ENCODE results near the gene CTU2. TPM values are rescaled to one million over a fixed set of nuclear protein-coding genes. Genes with fewer than 3 reads are reported as not detected.

The CTU2 gene
- total RNA-seq, 2 experiments from 2014 or later: 46.1 to 48.1 TPM

- intact Hi-C loops (cut with micrococcal nuclease): no loop called here
- peaks cover 15% of the 10 kb centered on the region for H3K36me3 Mint-ChIP-seq (ENCODE audit: low read depth)
- no peak for DNase-seq
- no peak overlapping the region for H3K4me3 Mint-ChIP-seq
- CTCF ChIA-PET: interaction anchor here (1.5 kb wide), 1 partner anchor 16 kb away, joined by 3 read pairs; no protein-coding TSS in a partner anchor
- H3K4me1 Mint-ChIP-seq (ENCODE audit: low read depth): no peaks in the 10 kb centered on the region
- no peak overlapping the region for H3K27ac Mint-ChIP-seq
- no peaks in the 10 kb centered on the region for H3K27me3 Mint-ChIP-seq (ENCODE audit: low read depth)
- no peaks in the 10 kb centered on the region for H3K9me3 Mint-ChIP-seq
Observed at GRCh38 chr16:88721815-88722755, 15.8 kb downstream of the CTU2 start.

GRCh38 chr16:88722784-88723506, 16.6 kb downstream of the CTU2 start:
- CTCF ChIA-PET: interaction anchor here (1.5 kb wide), 1 partner anchor 15 kb away, joined by 3 read pairs; no protein-coding TSS in a partner anchor
- DNase-seq: no peak
- no peak overlapping the region for H3K27ac Mint-ChIP-seq
- H3K27me3 Mint-ChIP-seq (ENCODE audit: low read depth): no peaks in the 10 kb centered on the region
- no peaks in the 10 kb centered on the region for H3K4me1 Mint-ChIP-seq (ENCODE audit: low read depth)
- H3K4me3 Mint-ChIP-seq: no peak overlapping the region
- peaks cover 12% of the 10 kb centered on the region for H3K36me3 Mint-ChIP-seq (ENCODE audit: low read depth)
- intact Hi-C loops (cut with micrococcal nuclease): no loop called here
- H3K9me3 Mint-ChIP-seq: no peaks in the 10 kb centered on the region

GRCh38 chr16:88723507-88723887, 17.2 kb downstream of the CTU2 start:
- Mint-ChIP-seq H3K27me3 (ENCODE audit: low read depth) (no peaks in the 10 kb centered on the region), H3K4me3 (no peak overlapping the region), H3K27ac (no peak overlapping the region), H3K36me3 (ENCODE audit: low read depth) (peaks cover 11% of the 10 kb centered on the region), H3K9me3 (no peaks in the 10 kb centered on the region), H3K4me1 (ENCODE audit: low read depth) (no peaks in the 10 kb centered on the region)
- no peak for DNase-seq
- CTCF ChIA-PET: no interaction called here
- intact Hi-C loops (cut with micrococcal nuclease): no loop called here

GRCh38 chr16:88723911-88724310, 17.6 kb downstream of the CTU2 start:
- Mint-ChIP-seq H3K9me3 (no peaks in the 10 kb centered on the region), H3K27ac (no peak overlapping the region), H3K36me3 (ENCODE audit: low read depth) (peaks cover 11% of the 10 kb centered on the region), H3K4me1 (ENCODE audit: low read depth) (no peaks in the 10 kb centered on the region), H3K4me3 (no peak overlapping the region), H3K27me3 (ENCODE audit: low read depth) (no peaks in the 10 kb centered on the region)
- intact Hi-C loops (cut with micrococcal nuclease): no loop called here
- no peak for DNase-seq
- CTCF ChIA-PET: no interaction called here

- no peaks in the 10 kb centered on the region for H3K27me3 Mint-ChIP-seq (ENCODE audit: low read depth)
- CTCF ChIA-PET: no interaction called here
- intact Hi-C loops (cut with micrococcal nuclease): no loop called here
- H3K4me1 Mint-ChIP-seq (ENCODE audit: low read depth): no peaks in the 10 kb centered on the region
- H3K27ac Mint-ChIP-seq: no peak overlapping the region
- H3K9me3 Mint-ChIP-seq: no peaks in the 10 kb centered on the region
- H3K36me3 Mint-ChIP-seq (ENCODE audit: low read depth): peaks cover 8% of the 10 kb centered on the region
- H3K4me3 Mint-ChIP-seq: no peak overlapping the region
- no peak for DNase-seq
Observed at GRCh38 chr16:88724855-88725555, 18.7 kb downstream of the CTU2 start.

- H3K4me3 Mint-ChIP-seq: no peak overlapping the region
- H3K4me1 Mint-ChIP-seq (ENCODE audit: low read depth): no peaks in the 10 kb centered on the region
- no peaks in the 10 kb centered on the region for H3K27me3 Mint-ChIP-seq (ENCODE audit: low read depth)
- peaks cover 5% of the 10 kb centered on the region for H3K36me3 Mint-ChIP-seq (ENCODE audit: low read depth)
- no peaks in the 10 kb centered on the region for H3K9me3 Mint-ChIP-seq
- CTCF ChIA-PET: no interaction called here
- no peak overlapping the region for H3K27ac Mint-ChIP-seq
- intact Hi-C loops (cut with micrococcal nuclease): no loop called here
- DNase-seq: no peak
Observed at GRCh38 chr16:88725609-88726407, 19.5 kb downstream of the CTU2 start.

- no peaks in the 10 kb centered on the region for H3K9me3 Mint-ChIP-seq
- H3K27ac Mint-ChIP-seq: no peak overlapping the region
Observed at GRCh38 chr16:88726408-88726749, 20.1 kb downstream of the CTU2 start.

GRCh38 chr16:88726981-88727380, 20.7 kb downstream of the CTU2 start:
- Mint-ChIP-seq H3K36me3 (ENCODE audit: low read depth) (peaks cover 8% of the 10 kb centered on the region), H3K27ac (no peak overlapping the region), H3K9me3 (no peaks in the 10 kb centered on the region), H3K4me1 (ENCODE audit: low read depth) (peaks cover 4% of the 10 kb centered on the region), H3K4me3 (no peak overlapping the region), H3K27me3 (ENCODE audit: low read depth) (no peaks in the 10 kb centered on the region)
- DNase-seq: no peak
- CTCF ChIA-PET: no interaction called here
- intact Hi-C loops (cut with micrococcal nuclease): no loop called here

More at GRCh38 chr16:88726408-88726749, 20.1 kb downstream of the CTU2 start:
- CTCF ChIA-PET: no interaction called here
- Mint-ChIP-seq H3K4me1 (ENCODE audit: low read depth) (peaks cover 4% of the 10 kb centered on the region), H3K4me3 (no peak overlapping the region), H3K36me3 (ENCODE audit: low read depth) (peaks cover 7% of the 10 kb centered on the region), H3K27me3 (ENCODE audit: low read depth) (no peaks in the 10 kb centered on the region)
- intact Hi-C loops (cut with micrococcal nuclease): no loop called here
- DNase-seq: no peak

- no peak overlapping the region for H3K27ac Mint-ChIP-seq
- CTCF ChIA-PET: no interaction called here
- intact Hi-C loops (cut with micrococcal nuclease): no loop called here
- H3K36me3 Mint-ChIP-seq (ENCODE audit: low read depth): peaks cover 7% of the 10 kb centered on the region
- peaks cover 4% of the 10 kb centered on the region for H3K4me1 Mint-ChIP-seq (ENCODE audit: low read depth)
- no peak overlapping the region for H3K4me3 Mint-ChIP-seq
- no peak for DNase-seq
- H3K27me3 Mint-ChIP-seq (ENCODE audit: low read depth): no peaks in the 10 kb centered on the region
- H3K9me3 Mint-ChIP-seq: no peaks in the 10 kb centered on the region
Observed at GRCh38 chr16:88727871-88728270, 21.6 kb downstream of the CTU2 start.

GRCh38 chr16:88730632-88731607, 24.6 kb downstream of the CTU2 start:
- H3K9me3 Mint-ChIP-seq: no peaks in the 10 kb centered on the region
- intact Hi-C loops (cut with micrococcal nuclease): no loop called here
- no peak for DNase-seq
- peaks cover 4% of the 10 kb centered on the region for H3K4me1 Mint-ChIP-seq (ENCODE audit: low read depth)
- no peak overlapping the region for H3K27ac Mint-ChIP-seq
- CTCF ChIA-PET: no interaction called here
- no peak overlapping the region for H3K4me3 Mint-ChIP-seq
- H3K36me3 Mint-ChIP-seq (ENCODE audit: low read depth): peaks cover 4% of the 10 kb centered on the region
- no peaks in the 10 kb centered on the region for H3K27me3 Mint-ChIP-seq (ENCODE audit: low read depth)

GRCh38 chr16:88731699-88732098, 25.4 kb downstream of the CTU2 start:
- CTCF ChIA-PET: no interaction called here
- Mint-ChIP-seq H3K9me3 (no peaks in the 10 kb centered on the region), H3K27ac (no peak overlapping the region), H3K4me1 (ENCODE audit: low read depth) (peaks cover 4% of the 10 kb centered on the region), H3K27me3 (ENCODE audit: low read depth) (no peaks in the 10 kb centered on the region), H3K36me3 (ENCODE audit: low read depth) (peaks cover 4% of the 10 kb centered on the region), H3K4me3 (no peak overlapping the region)
- intact Hi-C loops (cut with micrococcal nuclease): no loop called here
- no peak for DNase-seq
